Mesodermal cell (in vitro differentiated cells): ENCODE results near the gene KIFC1.
"Not testable (repeated sequence)": the region's sequence is repeated elsewhere in the genome, so short reads cannot be mapped to it uniquely, and the experiment has no call there.

Experiments used
- H3K27ac ChIP-seq: 2 replicates; pipeline ENCODE4 v1.7.0; 2013; ENCODE audit warnings: mild to moderate bottlenecking, low read depth, low read length, moderate library complexity; ENCODE audit not compliant: severe bottlenecking
- H3K36me3 ChIP-seq: 2 replicates; pipeline ENCODE4 v1.7.1; 2013; ENCODE audit warnings: mild to moderate bottlenecking, low read length, moderate library complexity; ENCODE audit not compliant: control insufficient read depth, insufficient read depth
- H3K4me1 ChIP-seq: one replicate; pipeline ENCODE4 v1.7.1; 2013; ENCODE audit warnings: mild to moderate bottlenecking, low read length; ENCODE audit not compliant: insufficient read depth, control insufficient read depth, poor library complexity, severe bottlenecking
- H3K4me3 ChIP-seq: 2 replicates; pipeline ENCODE4 v1.7.0; 2013; ENCODE audit warnings: low read length, control low read depth, mild to moderate bottlenecking; ENCODE audit not compliant: insufficient read depth, poor library complexity, severe bottlenecking; ENCODE audit errors: extremely low read depth
- H3K9me3 ChIP-seq: 2 replicates; pipeline ENCODE4 v1.7.1; 2013; ENCODE audit warnings: mild to moderate bottlenecking, low read length, moderate library complexity; ENCODE audit not compliant: control insufficient read depth
- WGBS, 2 experiments: methylation state at CpG; one replicate each; pipeline ENCODE4 v1.1.5; 2013; ENCODE audit warnings: missing lambda C conversion rate in 2 of 2; ENCODE audit not compliant: insufficient coverage in 2 of 2; 5-methylcytosine and 5-hydroxymethylcytosine counted together

The KIFC1 gene

DNA sequence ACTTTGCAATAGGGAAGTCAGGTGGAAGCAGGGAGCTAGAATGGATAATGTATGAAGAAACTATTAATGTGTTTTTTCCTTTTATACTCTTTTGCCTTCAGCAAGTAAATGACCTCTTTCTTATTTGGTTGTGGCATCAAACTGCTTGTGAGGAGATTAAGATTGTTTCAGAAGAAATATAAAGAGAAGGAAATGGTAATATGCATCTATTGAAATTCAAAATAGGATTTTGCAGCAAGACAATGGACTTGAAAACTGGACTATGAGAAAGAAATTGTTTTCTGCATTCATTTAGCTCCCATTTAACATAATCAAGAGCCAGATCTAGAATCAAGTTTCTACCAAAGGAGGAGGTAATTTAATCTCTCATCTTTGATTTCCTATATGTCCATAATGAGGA lies 32.3 kb upstream of the KIFC1 start:
- H3K36me3 ChIP-seq: no peaks in the 10 kb centered on the region
- no peaks in the 10 kb centered on the region for H3K4me1 ChIP-seq
- no peak overlapping the region for H3K4me3 ChIP-seq
- no peak overlapping the region for H3K27ac ChIP-seq
- no peaks in the 10 kb centered on the region for H3K9me3 ChIP-seq

DNA sequence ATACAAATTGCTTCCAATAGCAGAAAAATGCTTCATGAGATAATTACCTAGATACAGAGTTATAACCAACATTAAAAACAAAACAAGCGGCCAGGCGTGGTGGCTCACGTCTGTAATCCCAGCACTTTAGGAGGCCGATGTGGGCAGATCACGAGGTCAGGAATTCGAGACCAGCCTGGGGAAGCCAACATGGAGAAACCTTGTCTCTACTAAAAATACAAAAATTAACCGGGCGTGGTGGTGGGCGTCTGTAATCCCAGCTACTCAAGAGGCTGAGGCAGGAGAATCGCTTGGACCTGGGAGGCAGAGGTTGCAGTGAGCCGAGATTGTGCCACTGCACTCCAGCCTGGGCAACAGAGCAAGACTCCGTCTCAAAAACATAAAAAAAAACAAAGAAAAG lies 28.1 kb upstream of the KIFC1 start:
- H3K9me3 ChIP-seq, H3K4me3 ChIP-seq, H3K4me1 ChIP-seq, H3K36me3 ChIP-seq, H3K27ac ChIP-seq: not testable (repeated sequence)
- 91 to 95% methylated on average over 5 to 10 of the region's 12 CpGs for WGBS, 2 experiments

DNA sequence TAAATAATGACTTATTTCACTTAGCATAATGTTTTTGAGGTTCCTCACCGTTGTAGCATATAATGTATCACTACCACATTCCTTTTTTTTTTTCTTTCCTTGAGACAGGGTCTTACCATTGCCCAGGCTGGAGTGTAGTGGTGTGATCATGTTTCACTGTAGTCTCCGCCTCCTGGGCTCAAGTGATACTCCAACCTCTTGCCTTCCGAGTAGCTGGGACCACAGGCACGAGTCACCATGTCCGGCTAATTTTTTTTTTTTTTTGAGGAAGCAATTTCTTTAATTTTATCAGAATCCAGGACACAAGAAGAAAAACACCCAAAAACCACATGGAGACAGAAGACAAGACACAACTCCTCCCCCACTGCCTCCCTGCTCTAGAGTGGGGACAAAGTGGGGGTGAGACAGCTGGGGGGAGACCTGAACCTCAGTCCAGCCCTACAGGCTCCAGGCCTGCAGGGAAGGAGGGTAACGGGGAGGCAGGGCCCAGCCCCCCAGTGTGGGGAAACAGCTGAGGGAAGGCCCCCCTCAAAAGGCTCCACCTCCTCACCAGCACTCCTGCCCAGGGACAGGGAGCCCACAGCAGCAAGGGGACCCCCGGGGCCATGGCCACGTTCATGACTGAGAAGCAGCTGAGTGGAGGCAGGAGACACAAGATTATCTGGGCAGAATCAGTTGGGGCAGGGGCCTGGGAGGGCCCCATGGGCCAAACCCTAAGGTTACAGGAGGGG lies 27.0 kb upstream of the KIFC1 start:
- not testable (repeated sequence) for H3K27ac ChIP-seq, H3K4me1 ChIP-seq, H3K36me3 ChIP-seq, H3K4me3 ChIP-seq, H3K9me3 ChIP-seq
- 61 to 93% methylated on average over 2 of the region's 8 CpGs for WGBS, 2 experiments

DNA sequence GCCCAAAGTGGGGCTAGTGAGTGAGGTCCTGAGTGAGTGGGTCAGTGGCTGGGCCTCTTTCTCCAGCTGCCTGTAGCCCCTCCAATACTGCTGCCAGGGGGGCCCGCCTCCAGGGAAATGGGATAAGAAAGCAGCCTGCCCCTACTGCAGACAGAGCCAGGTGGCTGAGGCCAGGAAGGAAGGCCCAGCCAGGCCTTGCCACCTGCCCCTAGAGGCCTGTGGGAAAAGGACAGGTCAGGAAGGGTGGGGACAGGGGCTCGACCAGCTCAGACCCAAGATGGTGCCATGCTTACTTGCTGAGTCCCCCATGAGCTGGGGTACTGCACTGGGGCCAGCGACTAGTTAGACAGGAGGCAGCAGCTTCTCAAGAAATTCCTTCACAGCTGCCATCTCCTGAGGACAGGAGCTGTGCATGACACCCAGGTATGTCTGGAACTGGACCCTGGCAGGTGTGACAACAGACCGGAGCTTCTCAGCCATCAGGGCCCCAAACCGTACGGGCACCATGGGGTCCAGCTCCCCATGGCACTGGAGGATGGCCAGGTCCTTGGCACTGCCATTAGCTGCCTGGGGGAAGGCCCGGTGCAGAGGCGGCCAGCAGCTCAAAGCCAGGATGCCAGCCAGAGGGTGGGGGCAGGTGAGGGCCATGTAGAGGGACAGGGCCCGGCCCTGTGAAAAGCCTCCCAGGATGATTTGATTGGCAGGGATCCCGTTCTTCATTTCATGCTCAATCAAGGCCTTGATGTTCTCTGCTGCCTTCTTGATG lies 26.2 kb upstream of the KIFC1 start:
- not testable (repeated sequence) for H3K4me1 ChIP-seq, H3K9me3 ChIP-seq, H3K4me3 ChIP-seq, H3K27ac ChIP-seq, H3K36me3 ChIP-seq
- 86 to 88% methylated on average over 7 to 9 of the region's 10 CpGs for WGBS, 2 experiments

DNA sequence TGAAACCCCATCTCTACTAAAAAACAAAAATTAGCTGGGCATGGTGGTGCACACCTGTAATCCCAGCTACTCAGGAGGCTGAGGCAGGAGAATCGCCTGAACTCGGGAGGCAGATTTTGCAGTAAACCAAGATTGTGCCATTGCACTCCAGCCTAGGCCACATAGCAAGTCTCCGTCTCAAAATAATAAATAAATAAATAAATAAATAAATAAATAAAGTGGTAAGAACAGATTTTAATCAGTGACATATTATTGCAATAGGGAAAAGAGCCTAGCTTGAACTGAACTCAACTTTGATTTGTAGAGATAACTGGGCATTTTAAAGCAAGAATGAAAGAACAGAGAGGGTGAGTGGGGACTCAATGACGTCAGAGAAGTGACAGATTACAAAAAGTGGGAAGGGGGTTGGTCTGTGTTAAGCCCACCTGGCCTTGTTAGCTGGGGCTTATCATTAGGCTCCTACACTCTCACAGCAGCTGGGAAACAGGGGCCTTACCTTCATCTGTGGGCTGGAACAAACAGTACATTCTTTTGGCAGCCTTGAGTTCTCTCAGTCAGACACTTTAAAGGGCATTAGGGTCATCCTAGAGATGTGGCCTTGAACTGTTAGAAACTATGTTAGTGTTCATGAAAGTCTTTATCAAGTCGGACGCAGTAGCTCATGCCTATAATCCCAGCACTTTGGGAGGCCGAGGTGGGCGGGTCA lies 24.5 kb upstream of the KIFC1 start:
- 76 to 93% methylated on average over 3 of the region's 8 CpGs for WGBS, 2 experiments
- Histone ChIP-seq H3K27ac (no peak overlapping the region), H3K36me3 (no peaks in the 10 kb centered on the region), H3K9me3 (no peaks in the 10 kb centered on the region), H3K4me3 (no peak overlapping the region), H3K4me1 (no peaks in the 10 kb centered on the region)

DNA sequence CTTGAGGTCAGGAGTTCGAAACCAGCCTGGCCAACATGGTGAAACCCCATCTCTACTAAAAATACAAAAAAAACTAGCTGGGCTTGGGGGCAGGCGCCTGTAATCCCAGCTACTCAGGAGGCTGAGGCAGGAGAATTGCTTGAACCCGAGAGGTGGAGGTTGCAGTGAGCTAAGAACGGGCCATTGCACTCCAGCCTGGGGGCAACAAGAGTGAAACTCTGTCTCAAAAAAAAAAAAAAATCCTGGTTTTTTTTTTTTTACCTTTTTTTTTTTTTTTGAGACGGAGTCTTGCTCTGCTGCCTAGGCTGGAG lies 24.0 kb upstream of the KIFC1 start:
- H3K4me1 ChIP-seq, H3K4me3 ChIP-seq, H3K36me3 ChIP-seq, H3K27ac ChIP-seq, H3K9me3 ChIP-seq: not testable (repeated sequence)
- WGBS, 2 experiments: 94 to 95% methylated on average over 3 of the region's 5 CpGs

DNA sequence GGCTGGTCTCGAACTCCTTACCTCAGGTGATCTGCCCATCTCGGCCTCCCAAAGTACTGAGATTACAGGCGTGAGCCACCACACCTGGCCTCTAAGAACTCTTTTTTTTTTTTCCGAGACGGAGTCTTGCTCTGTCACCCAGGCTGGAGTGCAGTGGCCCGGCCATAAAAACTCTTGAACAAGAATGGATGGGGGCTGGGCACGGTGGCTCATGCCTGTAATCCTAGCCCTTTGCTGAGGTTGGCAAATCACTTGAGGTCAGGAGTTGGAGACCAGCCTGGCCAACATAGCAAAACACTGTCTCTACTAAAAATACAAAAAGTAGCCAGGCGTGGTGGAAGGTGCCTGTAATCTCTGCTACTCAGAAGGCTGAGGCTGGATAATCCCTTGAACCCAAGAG lies 19.7 kb upstream of the KIFC1 start:
- H3K9me3 ChIP-seq, H3K4me1 ChIP-seq, H3K4me3 ChIP-seq, H3K27ac ChIP-seq, H3K36me3 ChIP-seq: not testable (repeated sequence)
- 86 to 89% methylated on average over 8 of the region's 8 CpGs for WGBS, 2 experiments

DNA sequence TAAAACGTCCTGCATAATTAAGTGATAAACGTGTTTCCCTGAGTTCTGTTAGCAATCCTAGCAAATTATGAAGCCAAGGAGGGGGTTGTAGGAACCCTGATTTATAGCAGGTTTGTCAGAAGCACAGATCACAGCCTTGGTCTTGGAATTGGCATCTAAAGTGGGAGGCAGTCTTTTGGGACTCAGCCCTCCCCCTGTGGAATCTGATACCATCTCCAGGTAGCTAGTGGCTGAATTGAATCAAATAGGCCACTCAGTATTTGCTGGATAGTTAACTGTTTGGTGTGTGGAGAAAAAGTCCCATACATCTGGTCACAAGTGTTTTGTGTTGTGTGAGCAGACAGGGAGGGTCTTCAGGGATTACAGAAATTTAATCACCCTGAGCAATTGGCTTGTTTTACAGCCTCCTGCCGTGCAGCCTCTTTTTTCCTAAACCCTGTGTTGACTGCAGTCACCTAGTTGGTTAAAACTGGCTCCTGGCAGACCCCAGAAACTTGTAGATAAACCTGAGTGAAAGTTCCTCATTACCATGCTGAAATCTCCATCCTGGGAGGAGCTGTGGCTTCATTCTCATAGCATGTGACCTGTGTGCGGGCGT lies 19.0 kb upstream of the KIFC1 start:
- H3K36me3 ChIP-seq: no peaks in the 10 kb centered on the region
- 73 to 82% methylated on average over 3 to 5 of the region's 5 CpGs for WGBS, 2 experiments
- no peaks in the 10 kb centered on the region for H3K4me1 ChIP-seq
- no peak overlapping the region for H3K27ac ChIP-seq
- H3K4me3 ChIP-seq: no peak overlapping the region
- no peaks in the 10 kb centered on the region for H3K9me3 ChIP-seq

DNA sequence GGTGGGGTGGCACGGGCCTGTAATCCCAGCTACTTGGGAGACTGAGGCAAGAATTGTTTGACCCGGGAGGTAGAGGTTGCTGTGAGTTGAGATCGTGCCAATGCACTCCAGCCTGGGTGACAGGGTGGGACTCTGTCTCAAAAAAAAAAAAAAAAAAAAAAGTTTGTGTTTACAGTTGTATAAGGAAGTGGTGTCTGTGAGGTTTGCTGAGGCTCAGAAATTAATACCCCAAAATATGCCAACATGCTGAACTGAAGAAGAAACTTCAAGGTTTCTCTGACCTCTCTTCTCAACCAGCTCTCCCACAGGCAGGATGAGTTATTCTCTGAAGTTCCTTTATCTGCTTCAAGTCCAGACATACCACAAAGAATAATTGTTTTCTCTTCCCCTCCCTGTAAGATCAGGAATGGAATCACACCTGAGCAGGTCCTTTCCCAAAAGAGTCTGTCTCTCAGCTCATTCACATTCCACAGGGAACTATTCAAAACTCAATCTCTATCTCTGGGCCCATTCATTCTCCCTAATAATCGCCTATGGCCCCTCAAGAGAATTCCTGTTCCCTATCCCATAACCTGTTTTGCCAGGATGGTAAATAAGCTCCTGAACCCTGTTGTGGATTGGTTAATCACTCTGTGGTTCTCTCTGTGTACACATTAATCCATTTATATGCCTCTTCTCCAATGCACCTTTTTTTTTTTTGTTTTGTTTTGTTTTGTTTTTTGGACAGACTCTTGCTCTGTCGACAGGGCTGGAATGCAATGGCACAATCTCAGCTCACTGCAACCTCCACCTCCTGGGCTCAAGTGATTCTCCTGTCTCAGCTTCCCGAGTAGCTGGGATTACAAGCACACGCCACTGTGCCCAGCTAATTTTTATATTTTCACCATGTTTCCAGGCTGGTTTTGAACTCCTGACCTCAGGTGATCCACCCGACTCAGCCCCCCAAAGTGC lies 17.4 kb upstream of the KIFC1 start:
- Histone ChIP-seq H3K9me3 (no peaks in the 10 kb centered on the region), H3K4me3 (no peak overlapping the region), H3K36me3 (no peaks in the 10 kb centered on the region), H3K4me1 (no peaks in the 10 kb centered on the region), H3K27ac (no peak overlapping the region)
- WGBS, 2 experiments: 88 to 94% methylated on average over 7 to 8 of the region's 8 CpGs

DNA sequence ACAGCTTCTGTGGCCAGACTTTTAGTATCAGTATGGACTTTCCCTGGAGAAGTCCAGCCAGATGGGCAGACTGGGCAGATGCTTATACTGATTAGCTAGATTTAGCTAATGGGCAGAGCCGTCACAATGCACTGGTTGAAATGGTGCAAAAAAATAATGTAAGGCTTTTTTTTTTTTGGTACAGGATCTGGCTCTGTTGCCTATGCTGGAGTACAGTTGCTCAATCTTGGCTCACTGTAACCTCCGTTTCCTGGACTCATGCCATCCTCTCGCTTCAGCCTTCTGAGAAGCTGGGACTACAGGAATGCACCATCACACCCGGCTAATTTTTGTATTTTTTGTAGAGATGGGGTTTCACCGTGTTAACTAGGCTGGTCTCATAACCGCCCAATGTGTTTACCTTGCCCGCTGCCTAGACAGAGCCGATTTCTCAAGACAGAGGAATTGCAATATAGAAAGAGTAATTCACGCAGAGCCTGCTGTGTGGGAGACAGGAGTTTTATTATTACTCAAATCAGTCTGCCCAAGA lies 16.4 kb upstream of the KIFC1 start:
- Histone ChIP-seq H3K36me3 (no peaks in the 10 kb centered on the region), H3K27ac (no peak overlapping the region), H3K9me3 (no peaks in the 10 kb centered on the region), H3K4me1 (no peaks in the 10 kb centered on the region), H3K4me3 (no peak overlapping the region)
- WGBS, 2 experiments: 87 to 96% methylated on average over 9 of the region's 9 CpGs
